IPS-15b (cell line): ENCODE data around the gene FKBP6.
"Not testable (repeated sequence)": the region's sequence is repeated elsewhere in the genome, so short reads cannot be mapped to it uniquely, and the experiment has no call there.

Experiments
- H3K27me3 ChIP-seq: one replicate; pipeline ENCODE4 v1.6.1; 2013; ENCODE audit warnings: low read length; ENCODE audit not compliant: control insufficient read depth, insufficient read depth
- H3K36me3 ChIP-seq: one replicate; pipeline ENCODE4 v1.6.1; 2013; ENCODE audit warnings: low read length; ENCODE audit not compliant: control insufficient read depth, insufficient read depth
- H3K4me1 ChIP-seq: one replicate; pipeline ENCODE4 v1.6.1; 2013; ENCODE audit warnings: mild to moderate bottlenecking, low read length; ENCODE audit not compliant: control insufficient read depth, insufficient read depth
- H3K4me3 ChIP-seq: one replicate; pipeline ENCODE4 v1.5.1; 2013; ENCODE audit warnings: low read depth, low read length
- H3K9ac ChIP-seq: one replicate; pipeline ENCODE4 v1.6.1; 2013; ENCODE audit warnings: low read depth, mild to moderate bottlenecking, low read length
- H3K9me3 ChIP-seq: one replicate; pipeline ENCODE4 v1.6.1; 2013; ENCODE audit warnings: mild to moderate bottlenecking, low read length; ENCODE audit not compliant: control insufficient read depth, insufficient read depth

The FKBP6 gene

DNA sequence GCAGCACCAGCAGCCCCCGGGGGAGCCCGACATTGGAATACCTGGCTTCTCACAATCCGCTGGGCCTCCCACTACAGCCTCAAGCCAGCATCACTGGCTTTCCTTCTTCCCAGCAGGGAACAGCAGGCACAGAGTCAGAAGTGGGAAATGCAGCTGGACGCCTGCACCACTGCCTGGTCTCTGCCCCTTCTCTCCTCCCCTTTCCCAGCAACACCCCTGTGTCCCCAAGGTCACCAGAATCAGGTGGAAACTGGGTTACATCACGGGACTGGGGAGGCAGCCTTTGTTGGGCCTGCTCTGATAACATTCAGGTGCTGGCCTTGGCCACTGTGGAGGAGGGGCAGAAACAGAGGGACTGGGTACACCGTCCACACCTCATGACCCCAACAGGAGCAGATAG, 2.5 kb upstream of the FKBP6 start:
- not testable (repeated sequence) for H3K9ac ChIP-seq, H3K36me3 ChIP-seq, H3K27me3 ChIP-seq, H3K4me3 ChIP-seq, H3K9me3 ChIP-seq, H3K4me1 ChIP-seq

DNA sequence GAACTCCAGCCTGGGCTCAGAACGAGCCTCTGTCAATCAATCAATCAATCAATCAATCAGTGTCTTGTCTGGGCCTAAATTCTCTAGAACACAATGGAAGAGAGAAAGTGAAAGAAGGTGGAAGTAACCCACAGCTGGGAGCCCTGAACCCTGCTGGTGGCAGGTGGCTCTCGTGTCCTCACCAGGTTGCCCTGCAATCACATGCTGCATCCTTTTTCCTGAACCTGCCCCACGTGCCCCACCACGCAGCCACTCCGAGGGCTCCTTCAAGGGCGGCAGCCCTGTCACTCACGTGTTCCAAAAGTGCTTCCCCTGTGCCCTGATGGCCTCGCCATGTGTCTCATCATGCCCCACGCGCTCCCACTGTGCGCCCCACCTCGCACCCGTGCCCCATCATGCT, 512 bp upstream of the FKBP6 start:
- not testable (repeated sequence) for H3K27me3 ChIP-seq, H3K9ac ChIP-seq, H3K4me1 ChIP-seq, H3K4me3 ChIP-seq, H3K36me3 ChIP-seq, H3K9me3 ChIP-seq

DNA sequence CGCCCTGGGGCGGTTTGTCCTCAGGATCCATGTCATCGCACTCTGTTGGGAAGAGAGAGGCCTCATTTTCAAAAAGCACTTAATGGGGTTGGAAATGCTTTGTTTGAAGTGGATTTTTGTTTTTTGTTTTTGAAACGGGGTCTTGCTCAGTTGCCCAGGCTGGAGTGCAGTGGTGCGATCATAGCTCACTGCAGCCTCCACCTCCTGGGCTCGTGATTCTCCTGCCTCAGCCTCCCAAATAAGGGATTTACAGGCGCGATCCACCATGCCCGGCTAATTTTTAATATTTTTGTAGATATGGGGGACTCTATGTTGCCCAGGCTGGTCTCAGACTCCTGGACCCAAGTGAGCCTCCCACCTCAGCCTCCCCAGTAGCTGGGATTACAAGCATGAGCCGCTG, 735 bp downstream of the FKBP6 start:
- Histone ChIP-seq H3K4me3 (no peak overlapping the region), H3K9me3 (no peaks in the 10 kb centered on the region), H3K9ac (no peak overlapping the region), H3K4me1 (peaks cover 4% of the 10 kb centered on the region), H3K27me3 (no peaks in the 10 kb centered on the region), H3K36me3 (no peaks in the 10 kb centered on the region)

DNA sequence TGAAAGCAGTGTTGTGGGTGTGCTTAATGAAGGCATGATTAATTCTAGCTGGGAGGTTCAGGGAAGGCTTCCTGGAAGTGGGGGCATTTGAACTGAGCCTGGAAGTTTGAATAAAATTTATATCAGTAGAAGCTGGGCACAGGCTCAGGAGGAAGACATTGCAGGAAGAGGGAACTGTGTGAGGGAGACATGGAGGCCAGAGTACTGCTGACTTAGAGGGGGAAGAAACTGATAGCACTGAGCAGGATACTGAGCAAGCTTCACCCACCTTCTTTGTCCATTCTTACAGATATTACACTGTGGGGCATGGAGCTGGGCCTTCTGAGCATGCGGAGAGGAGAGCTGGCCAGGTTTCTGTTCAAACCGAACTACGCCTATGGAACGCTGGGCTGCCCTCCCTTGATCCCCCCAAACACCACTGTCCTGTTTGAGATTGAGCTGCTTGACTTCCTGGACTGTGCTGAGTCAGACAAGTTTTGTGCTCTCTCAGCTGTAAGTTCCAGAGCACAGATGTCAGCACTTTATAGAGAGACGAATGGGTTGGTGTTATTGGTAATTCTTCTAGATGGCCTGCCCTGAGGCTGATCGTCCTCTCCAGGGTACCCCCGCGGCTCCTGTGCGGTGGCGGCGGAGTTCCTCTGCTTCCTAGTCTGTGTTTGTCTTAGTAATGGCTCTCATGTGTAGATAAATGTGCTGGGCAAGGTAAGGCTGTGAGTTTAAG, 2.1 kb downstream of the FKBP6 start:
- Histone ChIP-seq H3K27me3 (no peaks in the 10 kb centered on the region), H3K4me1 (peaks cover 4% of the 10 kb centered on the region), H3K9me3 (no peaks in the 10 kb centered on the region), H3K36me3 (no peaks in the 10 kb centered on the region), H3K4me3 (no peak overlapping the region), H3K9ac (no peak overlapping the region)

DNA sequence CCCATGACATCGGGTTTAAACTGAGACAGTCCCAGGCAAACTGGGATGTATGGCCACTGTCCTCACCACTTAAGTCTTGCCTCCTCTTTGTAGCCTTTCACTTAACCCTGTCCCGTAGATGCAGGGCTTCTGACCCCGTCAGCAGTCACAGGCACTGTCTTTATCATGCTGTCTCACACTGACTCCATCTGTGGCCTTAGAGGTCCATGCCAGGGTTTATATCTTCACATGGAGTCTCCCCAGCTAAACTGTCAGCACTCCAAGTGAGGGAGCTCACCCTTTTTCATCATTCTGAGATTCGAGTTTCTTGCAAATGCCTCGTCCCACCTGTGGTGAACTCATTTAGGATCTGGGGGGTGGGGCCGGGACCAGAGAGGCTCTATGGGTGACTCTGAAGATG, 2.8 kb downstream of the FKBP6 start:
- Histone ChIP-seq H3K4me3 (no peak overlapping the region), H3K27me3 (no peaks in the 10 kb centered on the region), H3K4me1 (peaks cover 4% of the 10 kb centered on the region), H3K9ac (no peak overlapping the region), H3K9me3 (no peaks in the 10 kb centered on the region), H3K36me3 (no peaks in the 10 kb centered on the region)

DNA sequence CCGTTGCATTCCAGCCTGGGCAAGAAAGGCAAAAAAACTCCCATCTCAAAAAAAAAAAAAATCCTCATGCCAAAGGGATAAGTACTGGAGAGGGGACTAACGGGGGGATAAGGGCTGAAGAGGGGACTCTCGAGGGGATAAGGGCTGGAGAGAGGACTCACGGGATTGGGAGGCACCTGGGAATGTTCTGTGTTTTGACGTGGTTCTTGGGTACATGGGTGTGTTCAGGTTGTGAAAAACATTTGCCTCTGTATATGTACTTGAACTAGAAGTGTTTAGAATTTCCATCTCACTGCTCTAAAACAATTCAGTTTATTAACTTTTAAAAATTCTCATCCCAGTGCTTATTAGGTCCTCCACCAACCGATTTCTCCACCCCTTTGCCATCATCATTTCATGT, 4.5 kb downstream of the FKBP6 start:
- no peaks in the 10 kb centered on the region for H3K36me3 ChIP-seq

DNA sequence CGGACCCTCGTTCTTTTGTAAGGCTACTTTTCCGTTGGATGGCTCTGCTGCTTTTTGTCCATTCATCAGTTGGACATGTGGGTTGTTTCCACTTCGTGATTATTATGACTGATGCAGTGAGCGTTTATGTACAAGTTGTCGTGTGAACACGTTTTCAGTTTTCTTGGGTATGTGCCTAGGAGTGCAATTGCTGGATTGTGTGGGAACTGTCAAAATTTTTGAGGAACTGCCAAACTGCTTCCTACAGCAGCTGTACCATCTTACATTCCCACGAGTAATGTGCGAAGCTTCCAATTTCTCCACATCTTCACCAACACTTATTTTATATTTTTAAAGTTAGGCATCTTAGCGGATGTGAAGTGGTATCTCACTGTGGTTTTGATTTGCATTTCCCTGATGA, 10.4 kb downstream of the FKBP6 start:
- Histone ChIP-seq H3K4me3 (no peak overlapping the region), H3K4me1 (no peaks in the 10 kb centered on the region), H3K36me3 (no peaks in the 10 kb centered on the region), H3K9ac (no peak overlapping the region), H3K27me3 (no peaks in the 10 kb centered on the region), H3K9me3 (no peaks in the 10 kb centered on the region)

More for the DNA sequence above, 4.5 kb downstream of the FKBP6 start:
- Histone ChIP-seq H3K4me3 (no peak overlapping the region), H3K4me1 (peaks cover 4% of the 10 kb centered on the region), H3K9ac (no peak overlapping the region), H3K9me3 (no peaks in the 10 kb centered on the region), H3K27me3 (no peaks in the 10 kb centered on the region)

DNA sequence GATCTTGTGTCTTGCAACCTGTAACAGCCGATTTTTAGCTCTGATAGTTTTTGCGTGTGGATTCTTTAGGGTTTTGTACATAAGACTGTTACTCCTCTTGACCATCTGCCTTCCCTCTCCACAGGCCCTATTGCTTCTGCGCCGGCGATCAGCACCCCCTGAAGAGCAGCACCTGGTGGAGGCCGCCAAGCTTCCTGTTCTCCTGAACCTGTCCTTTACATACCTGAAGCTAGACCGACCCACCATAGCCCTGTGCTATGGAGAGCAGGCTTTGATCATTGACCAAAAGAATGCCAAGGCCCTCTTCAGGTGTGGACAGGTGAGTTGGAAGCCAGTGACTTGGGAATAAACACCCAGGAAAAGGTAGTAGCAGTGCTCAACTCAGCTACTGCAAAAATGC, 12.6 kb downstream of the FKBP6 start:
- H3K36me3 ChIP-seq = no peaks in the 10 kb centered on the region
- H3K9me3 ChIP-seq = no peaks in the 10 kb centered on the region
- H3K4me1 ChIP-seq = no peaks in the 10 kb centered on the region
- H3K4me3 ChIP-seq = no peak overlapping the region
- no peaks in the 10 kb centered on the region for H3K27me3 ChIP-seq
- H3K9ac ChIP-seq = no peak overlapping the region

DNA sequence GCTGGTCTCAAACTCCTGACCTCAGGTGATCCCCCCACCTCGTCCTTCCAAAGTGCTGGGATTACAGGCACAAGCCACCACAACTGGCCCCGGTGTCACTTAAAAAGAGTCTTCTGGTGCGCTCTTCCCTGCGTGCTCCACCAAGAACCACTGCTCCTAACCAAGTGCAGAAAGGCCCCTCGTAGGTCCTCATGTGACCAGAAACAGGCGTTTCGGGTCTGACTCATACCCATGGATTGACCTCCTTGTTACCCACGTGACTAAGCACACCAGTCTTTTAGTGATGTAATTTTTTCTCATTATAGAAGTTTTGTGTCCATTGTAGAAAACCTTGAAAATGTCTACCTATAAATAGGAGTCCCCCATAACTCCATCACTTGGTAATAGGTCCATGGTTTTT, 13.9 kb downstream of the FKBP6 start:
- Histone ChIP-seq H3K4me1 (no peaks in the 10 kb centered on the region), H3K9me3 (no peaks in the 10 kb centered on the region), H3K4me3 (no peak overlapping the region), H3K27me3 (no peaks in the 10 kb centered on the region), H3K36me3 (no peaks in the 10 kb centered on the region), H3K9ac (no peak overlapping the region)

DNA sequence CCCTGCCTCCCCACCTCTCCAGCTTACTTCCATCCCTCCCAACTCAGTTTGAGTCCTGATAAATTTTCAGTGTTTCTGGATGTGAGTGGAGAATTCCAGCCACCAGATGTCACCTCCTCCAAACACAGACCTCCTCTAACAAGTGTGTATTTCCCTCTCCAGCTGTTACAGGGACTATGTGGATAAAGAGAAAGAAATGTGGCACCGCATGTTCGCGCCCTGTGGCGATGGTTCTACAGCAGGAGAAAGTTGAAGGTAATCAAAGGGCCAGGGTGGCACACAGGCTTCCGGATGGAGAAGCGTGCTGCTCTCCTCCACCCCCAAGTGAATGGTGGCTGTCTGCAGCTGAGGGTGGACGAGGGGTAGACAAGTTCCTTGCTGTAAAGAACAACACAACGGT, 14.7 kb downstream of the FKBP6 start:
- Histone ChIP-seq H3K4me3 (no peak overlapping the region), H3K9me3 (no peaks in the 10 kb centered on the region), H3K36me3 (no peaks in the 10 kb centered on the region), H3K27me3 (no peaks in the 10 kb centered on the region), H3K4me1 (no peaks in the 10 kb centered on the region), H3K9ac (no peak overlapping the region)

DNA sequence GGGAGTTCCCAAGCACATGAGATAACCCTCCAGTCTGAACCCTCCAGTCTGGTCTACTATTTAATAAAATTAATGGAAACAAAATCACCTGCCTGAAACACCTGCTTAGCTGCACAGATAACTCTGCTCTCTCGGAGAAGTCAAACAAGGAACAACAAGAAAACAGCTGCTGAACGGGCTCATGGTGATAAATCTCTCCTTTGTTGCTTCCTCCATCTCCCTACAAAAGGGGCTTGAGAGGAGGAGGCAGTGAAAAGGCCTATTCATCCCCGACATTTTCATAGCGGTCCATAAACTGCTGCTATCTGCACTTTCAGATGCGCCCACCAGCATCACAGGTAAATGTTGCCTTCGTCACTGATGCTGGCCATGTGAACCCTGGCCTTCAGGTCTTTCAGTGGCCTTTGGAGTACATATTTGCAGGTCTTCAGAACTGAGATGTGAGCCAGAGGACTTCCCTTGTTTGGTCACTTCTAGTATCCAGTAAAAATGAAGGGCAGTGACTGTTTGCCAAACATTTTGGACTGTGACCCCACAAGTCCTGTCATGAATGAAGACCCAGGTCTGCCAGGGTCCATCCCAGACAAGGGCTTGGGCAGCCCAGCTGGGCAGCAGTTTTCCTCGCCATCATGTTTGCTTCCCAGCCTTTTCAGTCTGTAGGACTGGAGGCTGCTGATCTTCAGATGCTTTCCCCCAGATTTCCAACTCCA, 15.9 kb downstream of the FKBP6 start:
- H3K27me3 ChIP-seq = no peaks in the 10 kb centered on the region
- H3K9me3 ChIP-seq = no peaks in the 10 kb centered on the region
- no peaks in the 10 kb centered on the region for H3K4me1 ChIP-seq
- no peak overlapping the region for H3K4me3 ChIP-seq
- no peak overlapping the region for H3K9ac ChIP-seq
- no peaks in the 10 kb centered on the region for H3K36me3 ChIP-seq

DNA sequence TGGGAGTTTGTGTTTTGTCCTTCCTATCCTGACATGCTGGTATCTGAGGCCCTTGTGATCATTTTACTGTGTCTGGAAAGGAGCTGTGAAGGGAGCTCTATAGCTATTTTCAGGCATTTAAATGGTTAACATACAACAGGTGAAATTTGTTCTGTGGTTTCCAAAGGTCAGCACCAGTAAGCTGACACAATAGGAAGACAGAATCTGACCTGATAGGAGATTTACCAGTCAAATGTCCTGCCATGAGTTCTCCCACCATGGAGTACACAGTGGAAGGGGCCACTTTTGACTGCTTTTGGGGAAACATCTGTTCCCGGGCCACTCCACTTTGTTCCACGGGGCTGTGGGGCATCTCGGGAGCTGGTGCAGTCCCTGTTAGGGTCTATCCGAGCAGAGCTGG, 17.6 kb downstream of the FKBP6 start:
- no peaks in the 10 kb centered on the region for H3K27me3 ChIP-seq
- H3K4me1 ChIP-seq = no peaks in the 10 kb centered on the region
- no peak overlapping the region for H3K4me3 ChIP-seq
- no peaks in the 10 kb centered on the region for H3K36me3 ChIP-seq
- H3K9me3 ChIP-seq = no peaks in the 10 kb centered on the region
- no peak overlapping the region for H3K9ac ChIP-seq
